B cell (primary cell): ENCODE data around the gene ERBB4. TPM values are rescaled to one million over a fixed set of nuclear protein-coding genes. Genes with fewer than 3 reads are reported as not detected.

Experiments
- ATAC-seq: fragments of 200-7000 bp; cut with Tn5 transposase; one replicate; pipeline ENCODE4 v1.10.0; 2021; ENCODE audit warnings: low read depth, mild to moderate bottlenecking, moderate number of reproducible peaks, moderate library complexity
- CTCF ChIA-PET: fragments of 350-600 bp; sonication (Branson Sonifier 250); formaldehyde crosslinking; loops from one replicate; lab custom pipeline; 2021; ENCODE audit warnings: antibody characterized with exemption, inconsistent platforms; lab: Charles Lee
- POLR2A ChIA-PET: fragments of 350-600 bp; sonication (Branson Sonifier 250); formaldehyde crosslinking; loops from one replicate; lab custom pipeline; 2021; ENCODE audit warnings: antibody characterized with exemption; lab: Charles Lee
- DNase-seq: peaks from one replicate; pipeline ENCODE4 v3.0.0; 2013
- H2AFZ ChIP-seq: 2 replicates; pipeline ENCODE4 v1.6.1; 2012; ENCODE audit warnings: mild to moderate bottlenecking, low read depth, low read length; ENCODE audit not compliant: insufficient read depth, poor library complexity, severe bottlenecking
- H3K27ac ChIP-seq, 2 donors: 1 replicate in 1 of 2; 2 replicates in 1 of 2; pipeline ENCODE4 v1.5.1; 2012 to 2013; ENCODE audit warnings: low read length in 2 of 2, mild to moderate bottlenecking in 2 of 2, moderate library complexity in 1 of 2
- H3K27me3 ChIP-seq, 4 experiments: fragments of 200-600 bp in 1 of 4; sonication (generic) in 1 of 4; replicated peaks in 1 of 4; 1 replicate in 2 of 4; 2 replicates in 2 of 4; pipeline versions ENCODE4 v1.6.1 to v1.7.0; 2013 to 2016; ENCODE audit warnings: low read length in 3 of 4, mild to moderate bottlenecking in 2 of 4, mixed read lengths in 1 of 4, moderate library complexity in 1 of 4; ENCODE audit not compliant: insufficient read depth in 4 of 4, control insufficient read depth in 3 of 4; ENCODE audit errors: control extremely low read depth in 1 of 4
- H3K36me3 ChIP-seq, 2 experiments: replicated peaks in 1 of 2; 1 replicate in 1 of 2; 2 replicates in 1 of 2; pipeline versions ENCODE4 v1.6.1 to v1.7.1; 2013; ENCODE audit warnings: low read length in 1 of 2; ENCODE audit not compliant: insufficient read depth in 2 of 2, control insufficient read depth in 1 of 2; ENCODE audit errors: control extremely low read depth in 1 of 2, extremely low read depth in 1 of 2
- H3K4me1 ChIP-seq, 2 donors: fragments of 200-600 bp in 1 of 2; sonication (generic) in 1 of 2; 1 replicate in 1 of 2; 2 replicates in 1 of 2; pipeline versions ENCODE4 v1.5.1 to v1.6.1; 2013 to 2017; ENCODE audit warnings: low read length in 2 of 2; ENCODE audit not compliant: control insufficient read depth in 2 of 2, insufficient read depth in 2 of 2
- H3K4me2 ChIP-seq: replicated peaks from 2 replicates; pipeline ENCODE3; 2012; ENCODE audit warnings: mild to moderate bottlenecking, low read depth, low read length; ENCODE audit not compliant: poor library complexity, severe bottlenecking
- H3K4me3 ChIP-seq, 5 experiments: fragments of 200-600 bp in 1 of 5; sonication (generic) in 1 of 5; 1 replicate in 3 of 5; 2 replicates in 2 of 5; pipeline versions ENCODE4 v1.5.1 to v1.7.0; 2011 to 2016; ENCODE audit warnings: low read length in 4 of 5, mild to moderate bottlenecking in 4 of 5, low read depth in 2 of 5, control low read depth in 1 of 5, moderate library complexity in 1 of 5; ENCODE audit not compliant: insufficient read depth in 1 of 5; ENCODE audit errors: control extremely low read depth in 1 of 5, extremely low read depth in 1 of 5
- H3K79me2 ChIP-seq: fragments of 200-600 bp; sonication (generic); one replicate; pipeline ENCODE4 v1.6.0; 2016; ENCODE audit warnings: low read length; ENCODE audit not compliant: control insufficient read depth, insufficient read depth
- H3K9ac ChIP-seq: fragments of 200-600 bp; sonication (generic); 2 replicates; pipeline ENCODE4 v1.6.1; 2017; ENCODE audit warnings: mild to moderate bottlenecking, low read length, moderate library complexity
- H3K9me3 ChIP-seq, 3 donors: one replicate each; pipeline versions ENCODE4 v1.6.1 to v1.7.1; 2013; ENCODE audit warnings: low read length in 2 of 3; ENCODE audit not compliant: control insufficient read depth in 2 of 3, insufficient read depth in 1 of 3; ENCODE audit errors: control extremely low read depth in 1 of 3
- H4K20me1 ChIP-seq: 2 replicates; pipeline ENCODE4 v1.6.0; 2012; ENCODE audit warnings: mild to moderate bottlenecking, low read length; ENCODE audit not compliant: insufficient read depth, control insufficient read depth, poor library complexity, severe bottlenecking
- H3K27ac Mint-ChIP-seq: one replicate; pipeline ENCODE4 v1.8.0; 2021; ENCODE audit warnings: mixed read lengths
- H3K27me3 Mint-ChIP-seq: one replicate; pipeline ENCODE4 v1.8.0; 2021; ENCODE audit warnings: mixed read lengths
- H3K4me1 Mint-ChIP-seq: one replicate; pipeline ENCODE4 v1.8.0; 2021; ENCODE audit warnings: mixed read lengths
- H3K4me3 Mint-ChIP-seq: one replicate; pipeline ENCODE4 v1.8.0; 2021; ENCODE audit warnings: mixed read lengths
- H3K9me3 Mint-ChIP-seq: one replicate; pipeline ENCODE4 v1.8.0; 2022; ENCODE audit warnings: mixed read lengths; ENCODE audit not compliant: insufficient read depth
- CTCF ChIP-seq: fragments of 200-600 bp; IDR thresholded peaks from one replicate; pipeline ENCODE4 v1.8.0; 2022; ENCODE audit warnings: antibody characterized with exemption, mild to moderate bottlenecking
- EZH2 ChIP-seq: IDR thresholded peaks from 2 replicates; pipeline ENCODE4 v1.6.1; 2012; ENCODE audit warnings: borderline replicate concordance, low read depth, mild to moderate bottlenecking, moderate library complexity, low read length; ENCODE audit not compliant: insufficient read depth, poor library complexity, severe bottlenecking
- WGBS: methylation state at CpG from one replicate; pipeline ENCODE4 v1.1.5; 2013; ENCODE audit warnings: missing lambda C conversion rate; ENCODE audit not compliant: insufficient coverage; 5-methylcytosine and 5-hydroxymethylcytosine counted together
- intact Hi-C: fragments of 100-400 bp; cut with micrococcal nuclease; formaldehyde crosslinking; loops from one replicate; pipeline ENCODE4 v1.10.0; 2022
- polyA plus RNA-seq: library from polyadenylated mRNA; depleted of rRNA; stranded (reverse); fragments of >200 nt; gene quantifications from 2 replicates; pipeline ENCODE4 v1.2.3, GENCODE V29; 2012
- total RNA-seq, 2 donors: library from RNA; stranded (reverse); fragments of 120-200 nt in 1 of 2; gene quantifications; 1 replicate in 1 of 2; 2 replicates in 1 of 2; pipeline versions ENCODE4 v1.2.3 to v1.2.4, GENCODE V29; 2013 to 2022

The ERBB4 gene
- total and polyA plus RNA-seq, 2 donors (not counting 1 experiment from before 2014, with no cell fraction given), result not detected

GRCh38 chr2:212208467-212208866 lies 330.1 kb downstream of the ERBB4 start:
- DNase-seq (no peak), ATAC-seq (no peak)
- H3K4me2 ChIP-seq, result no peak overlapping the region
- intact Hi-C loops, result no loop called here
- H3K4me3 ChIP-seq, result no peak overlapping the region
- no peaks in the 10 kb centered on the region for H4K20me1 ChIP-seq
- no peaks in the 10 kb centered on the region for H3K79me2 ChIP-seq
- WGBS, result no CpG with 5 or more reads among the region's 1 CpG
- no peaks in the 10 kb centered on the region for H3K27me3 ChIP-seq
- no peak overlapping the region for H3K27ac ChIP-seq
- H3K9ac ChIP-seq, result no peak overlapping the region
- no peaks in the 10 kb centered on the region for H3K4me1 ChIP-seq
- CTCF ChIA-PET, result no interaction called here
- POLR2A ChIA-PET, result no interaction called here
- H3K4me1 Mint-ChIP-seq, result no peaks in the 10 kb centered on the region
- no peaks in the 10 kb centered on the region for H3K9me3 ChIP-seq
- H3K36me3 ChIP-seq, result no peaks in the 10 kb centered on the region
- no peak for TF ChIP-seq CTCF
- no peak for TF ChIP-seq EZH2
- no peaks in the 10 kb centered on the region for H3K27me3 Mint-ChIP-seq
- no peak overlapping the region for H3K27ac Mint-ChIP-seq
- H2AFZ ChIP-seq, result no peak overlapping the region
- no peaks in the 10 kb centered on the region for H3K9me3 Mint-ChIP-seq
- H3K4me3 Mint-ChIP-seq, result no peak overlapping the region

GRCh38 chr2:212197776-212198175 lies 340.8 kb downstream of the ERBB4 start:
- H3K27ac Mint-ChIP-seq, result no peak overlapping the region
- no peaks in the 10 kb centered on the region for H3K36me3 ChIP-seq
- no peak overlapping the region for H2AFZ ChIP-seq
- no peak overlapping the region for H3K9ac ChIP-seq
- H3K79me2 ChIP-seq, result no peaks in the 10 kb centered on the region
- no peak overlapping the region for H3K27ac ChIP-seq
- no peaks in the 10 kb centered on the region for H4K20me1 ChIP-seq
- no peak for DNase-seq
- no CpG with 5 or more reads among the region's 1 CpG for WGBS
- H3K9me3 ChIP-seq, result no peaks in the 10 kb centered on the region
- ChIA-PET POLR2A (no interaction called here), CTCF (no interaction called here)
- no peak overlapping the region for H3K4me3 ChIP-seq
- H3K9me3 Mint-ChIP-seq, result no peaks in the 10 kb centered on the region
- H3K27me3 Mint-ChIP-seq, result no peaks in the 10 kb centered on the region
- TF ChIP-seq CTCF, result no peak
- no peak for TF ChIP-seq EZH2
- no peaks in the 10 kb centered on the region for H3K4me1 ChIP-seq
- no peak for ATAC-seq
- intact Hi-C loops, result no loop called here
- H3K4me1 Mint-ChIP-seq, result no peaks in the 10 kb centered on the region
- H3K4me2 ChIP-seq, result no peak overlapping the region
- no peaks in the 10 kb centered on the region for H3K27me3 ChIP-seq
- H3K4me3 Mint-ChIP-seq, result no peak overlapping the region
